ENCODE data around the gene ZNF358. TPM values are rescaled to one million over a fixed set of nuclear protein-coding genes. Genes with fewer than 3 reads are reported as not detected.
"Not testable (repeated sequence)": the region's sequence is repeated elsewhere in the genome, so short reads cannot be mapped to it uniquely, and the experiment has no call there.

Gene ZNF358
- total RNA-seq, 1 donor from 2014 or later, result 87.6 TPM

DNA sequence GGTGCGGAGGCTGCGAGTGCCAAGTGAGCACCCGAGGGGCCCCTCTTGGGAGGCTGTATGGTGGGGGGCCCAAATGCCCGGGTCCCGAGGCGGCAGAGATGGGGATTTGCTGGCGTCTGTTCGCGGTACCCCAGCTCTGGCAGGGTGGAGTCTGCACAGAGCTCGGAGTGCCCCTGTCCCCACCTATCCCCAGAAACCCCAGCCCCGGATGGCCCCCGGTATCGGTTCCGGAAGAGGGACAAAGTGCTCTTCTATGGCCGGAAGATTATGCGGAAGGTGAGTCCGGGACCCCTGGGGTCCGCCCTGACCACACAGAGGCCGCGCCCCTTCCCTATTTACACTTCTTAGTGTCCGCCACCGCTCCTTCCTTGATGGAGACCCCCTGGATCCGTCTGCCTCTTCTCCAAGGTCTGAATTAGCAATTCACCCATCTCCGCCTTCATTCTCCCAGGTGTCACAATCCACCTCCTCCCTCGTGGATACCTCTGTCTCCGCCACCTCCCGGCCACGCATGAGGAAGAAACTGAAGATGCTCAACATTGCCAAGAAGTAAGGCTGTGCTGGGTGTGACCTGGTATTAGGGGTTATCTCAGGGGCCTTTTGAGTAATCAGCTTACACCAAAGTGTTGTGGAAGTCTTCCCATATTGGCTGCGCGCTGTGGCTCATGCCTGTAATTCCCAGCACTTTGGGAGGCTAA lies 20.2 kb downstream of the ZNF358 start:
- DNase-seq (ENCODE audit: low spot score), result no peak

DNA sequence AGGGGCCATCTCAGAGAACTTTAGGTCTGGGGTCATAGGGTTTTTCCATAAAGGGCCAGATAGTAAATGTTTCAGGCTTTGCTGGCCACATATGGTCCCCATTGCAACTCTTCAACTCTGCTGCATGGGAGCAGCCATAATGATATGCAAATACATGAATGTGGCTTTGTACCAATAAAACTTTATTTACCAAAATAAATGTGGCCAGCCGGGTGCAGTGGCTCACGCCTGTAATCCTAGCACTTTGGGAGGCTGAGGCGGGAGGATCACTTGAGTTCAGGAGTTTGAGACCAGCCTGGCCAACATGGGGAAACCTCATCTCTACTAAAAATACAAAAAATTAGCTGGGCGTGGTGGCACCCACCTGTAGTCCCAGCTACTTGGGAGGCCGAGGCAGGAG lies 23.1 kb downstream of the ZNF358 start:
- DNase-seq (ENCODE audit: low spot score), result not testable (repeated sequence)

- DNase-seq (ENCODE audit: low spot score), result no peak
Observed at GRCh38 chr19:7539827-7540425, 24.0 kb downstream of the ZNF358 start.

DNA sequence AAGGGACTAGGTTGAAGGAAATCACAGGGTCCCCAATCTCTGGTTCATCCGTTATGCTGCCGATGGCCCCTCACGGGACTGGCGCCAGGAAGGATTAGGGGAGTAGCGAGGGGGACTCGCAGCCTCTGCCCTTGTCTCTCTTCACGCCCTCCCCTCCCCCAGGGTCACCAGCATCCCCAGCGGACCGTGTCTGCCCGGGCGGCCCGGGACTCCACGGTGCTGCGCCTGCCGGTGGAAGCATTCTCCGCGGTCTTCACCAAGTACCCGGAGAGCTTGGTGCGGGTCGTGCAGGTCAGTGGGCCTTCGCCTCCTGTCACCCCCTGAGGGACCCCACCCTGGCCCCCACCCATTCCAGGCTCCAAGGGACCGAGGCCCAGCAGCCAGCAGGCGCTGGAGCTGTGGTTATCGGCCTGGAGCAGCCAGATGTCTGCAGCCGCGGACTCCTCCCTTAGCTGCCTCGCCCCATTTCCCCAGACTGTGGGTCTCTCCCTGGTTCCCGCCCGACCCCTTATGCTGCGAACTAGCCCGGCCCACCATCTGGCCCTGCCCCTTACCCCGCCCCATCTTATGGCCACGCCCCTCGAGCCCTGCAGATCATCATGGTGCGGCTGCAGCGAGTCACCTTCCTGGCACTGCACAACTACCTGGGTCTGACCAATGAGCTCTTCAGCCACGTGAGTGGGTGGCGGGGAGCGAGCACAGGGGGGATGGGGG lies 25.0 kb downstream of the ZNF358 start:
- DNase-seq (ENCODE audit: low spot score), result no peak

- DNase-seq (ENCODE audit: low spot score), result no peak
Observed at GRCh38 chr19:7541475-7541824, 25.5 kb downstream of the ZNF358 start.

- DNase-seq (ENCODE audit: low spot score), result no peak
Observed at GRCh38 chr19:7541828-7542443, 26.0 kb downstream of the ZNF358 start.

- DNase-seq (ENCODE audit: low spot score), result no peak
Observed at GRCh38 chr19:7542556-7543348, 26.8 kb downstream of the ZNF358 start.

- DNase-seq (ENCODE audit: low spot score), result no peak
Observed at GRCh38 chr19:7544626-7545025, 28.7 kb downstream of the ZNF358 start.

DNA sequence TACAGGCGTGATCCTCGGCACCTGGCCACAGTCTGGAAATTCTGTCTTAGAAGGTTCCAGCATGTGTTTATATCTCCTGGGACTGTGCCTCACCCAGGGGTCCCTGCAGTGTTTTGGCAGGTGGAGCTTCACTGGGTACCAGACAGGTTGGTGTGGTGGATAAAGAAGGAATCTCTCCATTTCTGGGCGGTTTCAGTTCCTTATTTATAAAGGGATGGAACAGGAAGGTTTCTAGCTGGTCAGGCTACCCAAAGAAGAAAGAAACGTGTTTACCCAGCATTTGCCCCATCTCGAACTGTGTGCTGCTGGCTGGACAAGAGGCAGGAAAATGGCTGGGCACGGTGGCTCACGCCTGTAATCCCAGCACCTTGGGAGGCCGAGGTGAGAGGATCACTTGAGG lies 29.4 kb downstream of the ZNF358 start:
- DNase-seq (ENCODE audit: low spot score), result no peak

- DNase-seq (ENCODE audit: low spot score), result no peak
Observed at GRCh38 chr19:7545904-7546303, 30.0 kb downstream of the ZNF358 start.

DNA sequence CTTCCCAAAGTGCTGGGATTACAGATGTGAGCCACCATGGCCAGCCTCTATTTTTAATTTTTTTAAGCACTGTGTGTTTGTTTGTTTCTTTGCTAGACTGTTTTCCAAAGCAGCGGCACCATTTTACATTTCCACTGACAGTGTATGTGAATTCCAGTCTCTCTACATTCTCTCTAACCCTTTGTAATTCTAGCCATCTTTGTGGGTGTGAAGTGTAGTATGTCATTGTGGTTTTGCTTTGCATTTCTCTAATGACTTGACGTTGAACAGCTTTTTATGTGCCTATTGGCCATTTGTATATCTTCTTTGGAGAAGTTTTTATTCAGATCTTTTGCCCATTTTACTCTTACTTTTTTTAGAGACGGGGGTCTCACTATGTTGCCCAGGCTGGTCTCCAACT lies 31.3 kb downstream of the ZNF358 start:
- no peak for DNase-seq (ENCODE audit: low spot score)

DNA sequence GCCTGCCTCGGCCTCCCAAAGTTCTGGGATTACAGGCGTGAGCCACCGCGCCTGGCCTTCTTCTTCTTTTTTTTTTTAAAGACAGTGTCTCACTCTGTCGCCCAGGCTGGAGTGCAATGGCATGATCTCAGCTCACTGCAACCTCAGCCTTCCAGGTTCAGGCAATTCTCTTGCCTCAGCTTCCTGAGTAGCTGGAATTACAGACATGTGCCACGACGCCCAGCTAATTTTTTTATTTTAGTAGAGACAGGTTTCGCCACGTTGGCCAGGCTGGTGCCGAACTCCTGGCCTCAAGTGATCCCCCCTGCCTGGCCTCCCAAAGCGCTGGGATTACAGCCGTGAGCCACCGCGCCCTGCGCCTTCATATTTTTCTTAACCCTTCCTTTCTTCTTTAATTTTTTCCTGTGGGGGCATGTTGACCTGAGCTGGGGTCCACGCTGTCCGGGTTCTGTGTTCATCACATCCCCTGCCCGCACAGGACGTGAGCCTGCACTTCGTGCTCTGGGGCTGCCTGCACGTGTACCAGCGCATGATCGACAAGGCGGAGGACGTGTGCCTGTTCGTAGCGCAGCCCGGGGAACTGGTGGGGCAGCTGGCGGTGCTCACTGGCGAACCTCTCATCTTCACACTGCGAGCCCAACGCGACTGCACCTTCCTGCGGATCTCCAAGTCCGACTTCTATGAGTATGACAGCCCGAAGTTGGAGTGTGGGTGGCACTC lies 33.7 kb downstream of the ZNF358 start:
- DNase-seq (ENCODE audit: low spot score), result no peak

- no peak for DNase-seq (ENCODE audit: low spot score)
Observed at GRCh38 chr19:7550169-7550770, 34.4 kb downstream of the ZNF358 start.

DNA sequence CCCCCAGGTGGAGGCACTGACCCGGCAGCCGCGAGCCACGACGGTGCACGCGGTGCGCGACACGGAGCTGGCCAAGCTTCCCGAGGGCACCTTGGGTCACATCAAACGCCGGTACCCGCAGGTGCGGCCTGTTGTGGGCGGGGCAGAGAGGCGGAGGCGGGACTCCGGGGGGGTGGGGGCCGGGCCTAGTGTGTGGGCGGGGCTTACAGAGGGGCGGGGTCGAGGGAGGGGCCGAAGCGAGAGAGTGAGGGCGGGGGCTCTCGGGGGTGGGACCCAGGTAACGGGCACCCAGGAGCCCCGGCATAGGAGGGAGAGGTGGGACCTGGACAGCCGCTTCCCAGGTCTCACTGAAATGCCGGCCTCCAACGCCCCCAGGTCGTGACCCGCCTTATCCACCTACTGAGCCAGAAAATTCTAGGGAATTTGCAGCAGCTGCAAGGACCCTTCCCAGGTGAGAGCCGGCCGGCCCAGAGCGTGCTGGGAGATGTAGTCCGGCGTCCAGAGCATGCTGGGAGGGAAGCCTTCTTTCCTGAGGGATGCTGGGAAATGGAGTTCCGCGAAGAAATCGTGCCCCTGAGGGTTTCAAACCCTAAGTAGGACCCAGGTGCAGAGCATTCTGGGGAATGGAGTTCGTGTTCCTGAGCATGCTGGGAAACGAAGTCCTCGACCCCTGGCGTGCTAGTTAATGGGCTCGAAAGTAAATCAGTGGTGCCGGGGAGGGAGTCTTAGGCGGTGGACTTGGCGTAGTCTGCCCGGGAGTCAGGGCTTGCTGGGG lies 35.3 kb downstream of the ZNF358 start:
- peak; percentile 77 for DNase-seq (ENCODE audit: low spot score)

- no peak for DNase-seq (ENCODE audit: low spot score)
Observed at GRCh38 chr19:7552781-7553180, 36.9 kb downstream of the ZNF358 start.

DNA sequence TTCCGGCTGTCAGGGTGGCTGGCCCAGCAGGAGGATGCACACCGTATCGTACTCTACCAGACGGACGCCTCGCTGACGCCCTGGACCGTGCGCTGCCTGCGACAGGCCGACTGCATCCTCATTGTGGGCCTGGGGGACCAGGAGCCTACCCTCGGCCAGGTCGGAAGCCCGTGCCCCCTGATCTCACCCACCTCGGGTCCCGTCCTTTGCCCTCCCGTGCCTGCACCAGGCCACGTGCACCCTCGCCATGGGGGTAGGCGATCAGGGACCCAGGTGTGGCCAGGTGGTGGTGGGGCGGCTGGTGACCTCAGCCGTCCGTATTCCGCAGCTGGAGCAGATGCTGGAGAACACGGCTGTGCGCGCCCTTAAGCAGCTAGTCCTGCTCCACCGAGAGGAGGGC lies 38.7 kb downstream of the ZNF358 start:
- no peak for DNase-seq (ENCODE audit: low spot score)

GRCh38 chr19:7554990-7555864 lies 39.3 kb downstream of the ZNF358 start:
- DNase-seq (ENCODE audit: low spot score), result no peak

- DNase-seq (ENCODE audit: low spot score), result no peak
Observed at GRCh38 chr19:7556696-7557315, 40.9 kb downstream of the ZNF358 start.

DNA sequence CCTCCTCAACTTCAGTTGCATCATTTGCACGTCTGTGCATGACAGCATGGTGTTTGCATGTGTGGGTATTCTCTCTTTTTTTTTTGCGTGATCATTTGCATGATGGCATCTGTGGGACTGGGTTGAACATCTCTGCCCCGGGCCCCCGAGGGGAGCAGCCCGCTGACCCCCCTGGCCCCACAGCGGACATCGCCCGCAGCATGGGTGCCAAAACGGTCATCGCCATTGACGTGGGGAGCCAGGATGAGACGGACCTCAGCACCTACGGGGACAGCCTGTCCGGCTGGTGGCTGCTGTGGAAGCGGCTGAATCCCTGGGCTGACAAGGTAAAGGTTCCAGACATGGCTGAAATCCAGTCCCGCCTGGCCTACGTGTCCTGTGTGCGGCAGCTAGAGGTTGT lies 42.8 kb downstream of the ZNF358 start:
- DNase-seq (ENCODE audit: low spot score), result no peak

All from mucosa of gallbladder (tissue), 1 donor.